ENCODE data around the gene BPIFB1.

The BPIFB1 gene

DNA sequence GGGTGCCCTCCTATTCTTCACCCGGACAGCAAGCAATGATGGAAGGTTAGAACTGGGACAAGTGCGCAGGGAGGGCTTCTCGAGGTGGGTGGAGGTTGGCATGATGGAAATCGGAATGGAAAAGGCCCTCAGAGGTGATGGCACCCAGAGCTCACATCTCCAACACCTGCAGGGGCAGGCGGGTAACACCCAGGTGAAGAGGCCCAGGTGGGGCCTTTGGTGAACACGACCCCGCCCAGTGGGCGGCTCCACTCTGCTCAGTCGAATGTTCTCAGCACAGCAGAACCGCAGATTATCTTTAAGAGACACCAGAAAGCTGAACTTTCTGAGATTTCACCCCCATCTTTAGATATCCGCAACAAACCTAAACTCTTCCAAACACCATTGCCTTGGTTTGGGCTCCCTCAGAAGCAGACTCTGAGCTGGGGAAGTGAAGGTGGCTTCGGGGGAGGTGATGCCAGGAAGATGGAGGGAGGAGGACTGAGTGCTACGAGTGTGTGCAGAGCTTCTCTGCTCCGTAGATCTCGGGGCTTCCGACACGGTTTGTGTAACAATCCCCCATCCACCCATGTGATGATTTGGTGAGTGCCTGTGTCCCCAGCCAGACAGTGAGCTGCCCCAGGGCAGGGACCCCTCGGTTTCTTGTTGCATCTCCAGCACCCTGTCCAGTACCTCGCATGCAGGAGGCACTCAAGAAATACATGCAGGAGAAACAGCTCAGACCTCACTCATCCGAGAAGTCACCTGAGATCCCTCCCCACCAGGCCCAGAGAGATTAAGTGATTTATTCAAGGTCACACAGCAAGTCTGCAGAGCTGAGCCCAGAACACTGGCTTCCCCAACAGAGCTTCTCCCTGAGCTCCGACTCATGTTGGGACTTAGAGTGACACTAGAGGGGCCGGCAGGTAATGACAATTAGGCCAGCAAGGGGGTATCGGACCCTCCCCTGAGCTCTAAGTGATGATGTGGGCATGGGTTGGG lies 45.4 kb downstream of the BPIFB1 start:
- DNase-seq (ENCODE audit: low spot score), result no peak

- DNase-seq (ENCODE audit: low spot score), result no peak
Observed at GRCh38 chr20:33332905-33333456, 50.0 kb downstream of the BPIFB1 start.

DNA sequence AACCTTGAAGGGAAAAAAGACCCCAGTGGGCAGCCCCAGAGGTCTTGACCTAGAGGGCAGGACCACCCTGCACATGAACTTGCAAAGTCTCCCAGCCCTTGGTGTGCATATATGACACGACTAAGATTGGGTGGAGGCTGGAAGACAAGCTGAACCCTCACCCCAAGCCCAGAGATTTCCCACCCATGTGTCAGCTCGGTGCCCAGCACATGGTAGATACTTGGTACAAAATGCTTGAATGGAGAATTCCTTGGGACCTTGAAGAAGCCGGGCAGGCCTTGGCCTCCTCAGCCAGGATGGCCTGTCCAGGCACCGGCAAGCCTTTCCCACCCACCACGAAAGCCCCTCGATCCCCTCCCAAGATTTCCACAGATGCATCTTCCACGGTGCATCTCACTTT lies 50.6 kb downstream of the BPIFB1 start:
- DNase-seq (ENCODE audit: low spot score), result no peak

GRCh38 chr20:33334111-33334510 lies 51.1 kb downstream of the BPIFB1 start:
- DNase-seq (ENCODE audit: low spot score), result no peak

DNA sequence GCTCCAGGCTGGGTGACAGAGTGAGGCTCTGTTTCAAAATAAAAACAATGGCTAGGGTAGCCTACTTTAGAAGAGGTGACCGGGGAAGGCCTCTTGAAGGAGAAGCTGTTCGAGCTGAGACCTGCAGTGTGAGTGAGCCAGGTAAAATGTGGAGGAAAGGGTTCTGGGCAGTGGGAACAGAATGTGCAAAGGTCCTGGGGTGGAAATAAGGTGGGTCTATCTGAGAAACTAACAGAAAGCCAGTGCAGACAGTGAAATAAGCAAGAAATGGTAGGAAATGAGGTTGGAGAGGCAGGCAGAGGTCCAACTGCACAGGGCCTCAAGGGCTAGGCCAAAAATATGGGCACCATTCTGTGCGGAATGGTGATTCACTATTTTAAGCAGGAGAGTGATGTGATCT lies 53.4 kb downstream of the BPIFB1 start:
- no peak for DNase-seq (ENCODE audit: low spot score)

GRCh38 chr20:33337119-33337518 lies 54.1 kb downstream of the BPIFB1 start:
- no peak for DNase-seq (ENCODE audit: low spot score)

GRCh38 chr20:33337531-33338165 lies 54.6 kb downstream of the BPIFB1 start:
- DNase-seq (ENCODE audit: low spot score), result no peak

GRCh38 chr20:33338467-33339258 lies 55.6 kb downstream of the BPIFB1 start:
- no peak for DNase-seq (ENCODE audit: low spot score)

- no peak for DNase-seq (ENCODE audit: low spot score)
Observed at GRCh38 chr20:33339515-33340058, 56.6 kb downstream of the BPIFB1 start.

- DNase-seq (ENCODE audit: low spot score), result no peak
Observed at GRCh38 chr20:33343521-33343920, 60.5 kb downstream of the BPIFB1 start.

- DNase-seq (ENCODE audit: low spot score), result no peak
Observed at GRCh38 chr20:33345342-33345741, 62.3 kb downstream of the BPIFB1 start.

- no peak for DNase-seq (ENCODE audit: low spot score)
Observed at GRCh38 chr20:33348136-33348937, 65.3 kb downstream of the BPIFB1 start.

- no peak for DNase-seq (ENCODE audit: low spot score)
Observed at GRCh38 chr20:33349493-33349892, 66.5 kb downstream of the BPIFB1 start.

- no peak for DNase-seq (ENCODE audit: low spot score)
Observed at GRCh38 chr20:33351696-33352095, 68.7 kb downstream of the BPIFB1 start.

DNA sequence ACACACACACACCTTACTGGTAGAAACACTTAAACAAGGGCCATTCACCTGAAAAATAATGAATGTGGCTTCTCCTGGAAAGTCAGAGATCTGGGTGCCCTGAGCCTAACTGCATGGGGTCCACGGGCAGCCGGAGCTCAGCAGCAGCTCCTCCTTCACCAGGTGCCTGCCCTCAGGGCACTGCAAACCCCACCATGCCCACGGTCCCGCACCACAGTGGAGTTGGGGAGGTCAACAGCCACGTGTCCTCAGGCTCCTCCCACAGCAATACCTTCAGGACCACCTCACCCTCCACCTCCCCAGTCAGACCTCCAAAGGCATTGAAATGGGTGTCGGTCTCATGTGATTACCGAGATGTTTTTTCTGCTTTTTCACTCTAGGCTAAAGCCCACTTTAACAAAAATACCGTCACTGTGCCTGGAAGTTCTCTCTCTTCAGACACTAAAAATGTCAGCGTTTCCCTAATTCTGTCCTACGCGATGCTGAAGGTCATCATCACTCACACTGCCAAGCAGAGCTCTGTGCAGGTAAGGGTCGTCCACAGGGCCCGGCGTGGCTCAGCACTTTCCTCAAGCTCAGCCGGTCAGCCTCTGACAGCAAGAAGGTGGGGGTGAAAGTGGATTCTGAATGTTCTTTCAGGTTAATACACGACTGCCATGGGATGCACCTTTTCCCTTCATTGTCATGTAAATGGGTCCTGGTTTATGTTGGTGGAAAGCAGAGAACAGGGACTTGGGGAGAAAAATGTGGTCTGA lies 69.4 kb downstream of the BPIFB1 start:
- no peak for DNase-seq (ENCODE audit: low spot score)

- no peak for DNase-seq (ENCODE audit: low spot score)
Observed at GRCh38 chr20:33353013-33353402, 70.0 kb downstream of the BPIFB1 start.

Measured in HuH-7.5 (cell line).